ENCODE data around the gene GFI1B.

DNA sequence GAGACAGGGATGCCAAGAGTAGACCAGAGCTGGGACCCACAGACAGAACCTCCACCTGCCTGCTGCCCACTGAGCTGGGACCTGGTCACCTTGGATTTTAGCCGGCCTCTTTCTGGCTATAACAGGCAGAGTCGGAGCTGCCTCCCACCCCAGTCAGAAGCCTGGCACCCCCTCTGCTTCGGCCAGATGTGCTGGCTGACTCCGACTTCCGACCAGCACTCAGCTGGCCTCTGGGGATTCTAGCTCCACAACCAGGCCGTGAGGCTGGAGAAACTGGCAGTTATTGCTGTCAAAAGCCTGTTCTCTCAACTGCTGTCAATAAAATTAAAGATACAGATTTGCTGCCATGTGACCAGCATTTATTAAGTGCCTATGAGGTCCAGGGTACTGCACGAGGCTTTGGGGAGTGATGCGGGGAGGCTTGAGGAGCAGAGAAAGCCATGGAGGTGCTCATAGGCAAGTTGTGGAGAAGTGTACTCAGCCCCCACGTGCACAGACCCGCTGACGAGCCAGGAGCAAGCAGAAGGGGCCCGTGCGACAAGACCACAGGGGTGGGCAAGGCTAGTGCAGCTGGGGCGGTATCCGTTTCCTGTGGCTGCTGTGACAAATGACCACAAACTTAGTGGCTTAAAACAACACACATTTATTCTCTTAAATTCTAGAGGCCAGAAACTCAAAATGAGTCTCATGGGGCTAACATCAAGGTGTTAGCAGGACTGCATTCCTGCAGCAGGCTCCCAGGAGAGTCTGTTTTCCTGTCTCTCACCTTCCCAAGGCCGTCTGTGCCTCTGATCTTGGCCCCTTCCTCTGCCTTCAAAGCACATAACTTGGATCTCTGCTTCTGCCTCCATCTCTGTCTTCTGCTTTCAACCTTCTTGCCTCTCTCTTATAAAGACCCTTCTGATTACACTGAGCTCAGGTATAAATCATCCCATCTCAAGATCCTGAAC lies 13.1 kb downstream of the GFI1B start:
- TF ChIP-seq CTCF (IDR thresholded peaks at IDR 0.05) (no peak), POLR2A (IDR thresholded peaks at IDR 0.05) (no peak)

Measured in adrenal gland (tissue), 5 donors.